GM18505 (cell line): ENCODE results near the gene OR8K5.
"Not testable (repeated sequence)": the region's sequence is repeated elsewhere in the genome, so short reads cannot be mapped to it uniquely, and the experiment has no call there.

Experiments used
- ATAC-seq: cut with Tn5 transposase; IDR thresholded peaks from one replicate; pipeline ENCODE4 v1.9.1; 2021; ENCODE audit not compliant: unreplicated experiment
- POLR2A ChIP-seq: IDR thresholded peaks from 4 replicates; pipeline ENCODE4 v1.6.1; 2011; ENCODE audit warnings: borderline replicate concordance; ENCODE audit not compliant: insufficient read depth, insufficient read length; ENCODE audit errors: extremely low read depth

OR8K5 gene, protein sequence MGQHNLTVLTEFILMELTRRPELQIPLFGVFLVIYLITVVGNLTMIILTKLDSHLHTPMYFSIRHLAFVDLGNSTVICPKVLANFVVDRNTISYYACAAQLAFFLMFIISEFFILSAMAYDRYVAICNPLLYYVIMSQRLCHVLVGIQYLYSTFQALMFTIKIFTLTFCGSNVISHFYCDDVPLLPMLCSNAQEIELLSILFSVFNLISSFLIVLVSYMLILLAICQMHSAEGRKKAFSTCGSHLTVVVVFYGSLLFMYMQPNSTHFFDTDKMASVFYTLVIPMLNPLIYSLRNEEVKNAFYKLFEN

DNA sequence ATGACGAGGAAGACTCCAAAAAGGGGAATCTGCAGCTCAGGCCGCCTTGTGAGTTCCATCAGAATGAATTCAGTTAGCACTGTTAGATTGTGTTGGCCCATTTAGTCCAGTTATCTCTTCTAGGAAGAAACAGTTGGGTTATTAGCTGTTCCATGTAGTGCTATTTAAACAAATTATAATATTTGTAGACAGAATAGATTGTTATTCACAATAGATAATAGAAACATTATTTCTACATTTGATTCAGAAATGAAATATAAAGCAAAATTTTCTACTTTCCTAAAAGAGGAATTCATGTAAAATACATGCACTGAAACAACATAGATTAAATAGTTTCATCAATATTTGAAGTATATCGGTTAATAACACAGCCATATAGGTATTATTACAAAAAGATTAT, at the start of gene OR8K5:
Gene OR8K5 (minus strand): TSS at position 101 of the 400 bp plus-strand sequence. CDS start 0 bp downstream, at position 101.
- ATAC-seq, result no peak
- no peak for TF ChIP-seq POLR2A

DNA sequence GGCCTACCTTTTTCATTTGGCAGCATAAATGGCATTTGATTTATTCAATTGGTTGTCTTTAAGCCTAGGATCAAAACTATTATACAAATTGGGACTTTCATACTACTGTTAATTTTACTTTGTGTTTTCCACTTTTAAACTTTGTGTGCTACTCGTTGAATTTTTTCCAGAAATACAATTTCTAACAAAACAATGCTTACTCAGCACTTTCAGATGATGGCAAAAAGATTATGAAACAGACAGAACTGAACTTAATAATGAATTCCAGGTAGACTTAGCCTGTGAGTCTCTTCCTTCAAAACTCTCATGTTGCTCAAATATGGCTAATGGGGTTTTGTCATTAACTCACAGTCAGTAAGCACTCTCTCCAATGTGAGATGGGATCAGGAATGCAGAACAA, 47.7 kb upstream of the OR8K5 start:
- no peak for ATAC-seq
- no peak for TF ChIP-seq POLR2A

DNA sequence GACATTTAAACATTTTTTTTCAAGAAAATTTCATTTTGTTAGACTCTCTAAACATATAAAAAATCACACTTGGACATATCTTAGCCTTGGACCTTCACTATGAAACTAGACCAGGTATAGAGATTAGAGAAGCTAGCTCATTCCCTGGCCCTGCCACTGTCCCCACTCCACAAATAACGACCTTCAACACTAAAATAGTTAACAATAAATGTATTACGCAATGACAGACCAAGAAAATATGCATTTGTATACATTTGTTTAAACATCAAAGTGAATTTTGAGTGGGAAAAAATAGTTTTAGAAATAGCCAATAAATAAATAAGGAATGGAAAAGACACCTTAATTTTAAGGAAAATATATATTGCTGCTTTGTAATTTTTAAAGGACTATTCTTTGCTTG, 37.2 kb upstream of the OR8K5 start:
- TF ChIP-seq POLR2A, result no peak
- no peak for ATAC-seq

DNA sequence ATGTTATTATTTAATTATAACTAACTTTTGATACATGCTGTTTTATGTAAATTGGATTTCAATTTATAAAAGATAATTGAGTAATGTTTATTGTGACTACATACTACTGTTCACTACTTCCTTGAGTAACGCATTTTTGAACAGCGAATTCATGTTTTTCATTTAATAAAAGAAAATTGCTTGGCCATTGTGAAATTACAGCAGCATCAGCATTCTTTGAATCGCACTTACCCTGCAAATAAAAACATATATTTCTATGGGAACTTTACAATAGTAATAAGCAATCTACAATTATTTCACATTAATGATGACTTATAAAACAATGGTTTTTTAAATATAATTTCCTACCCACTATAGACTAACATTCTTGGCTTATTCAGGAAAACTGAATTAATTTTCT, 36.6 kb upstream of the OR8K5 start:
- TF ChIP-seq POLR2A, result no peak
- no peak for ATAC-seq

DNA sequence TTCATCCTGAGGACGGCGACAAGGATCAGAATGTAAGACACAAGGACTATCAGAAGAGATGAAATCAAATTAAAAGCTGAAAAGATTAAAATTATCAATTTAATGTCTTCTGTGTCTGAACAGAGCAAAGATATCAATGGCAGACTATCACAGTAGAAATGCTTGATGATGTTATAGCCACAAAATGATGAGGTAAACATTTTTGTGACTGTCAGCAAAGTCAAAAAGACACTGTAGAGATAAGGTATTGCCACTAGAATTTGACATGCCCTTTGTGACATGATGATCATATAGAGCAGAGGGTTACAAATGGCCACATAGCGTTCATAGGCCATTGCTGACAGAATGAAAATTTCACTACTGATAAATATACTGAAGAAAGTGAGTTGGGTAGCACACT, 28.5 kb upstream of the OR8K5 start:
- no peak for ATAC-seq
- no peak for TF ChIP-seq POLR2A

DNA sequence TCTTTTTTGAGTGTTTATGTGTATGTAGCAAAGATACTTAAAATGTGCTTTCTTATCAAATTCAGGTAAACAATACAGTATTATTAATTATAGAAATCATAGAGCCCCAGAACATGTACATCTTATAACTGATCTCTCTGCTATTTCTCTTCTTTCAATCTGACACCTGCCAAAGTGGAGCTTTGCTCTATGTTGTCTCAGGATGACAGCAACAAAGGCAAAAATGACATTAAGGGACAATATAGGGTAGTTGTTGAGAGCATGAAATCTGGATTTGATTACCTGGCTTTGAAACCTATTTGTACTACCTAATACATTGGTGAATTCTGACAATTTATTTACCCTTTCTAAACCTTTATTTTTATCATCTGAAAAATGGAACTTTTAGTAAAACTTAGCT, 23.3 kb upstream of the OR8K5 start:
- ATAC-seq, result no peak
- no peak for TF ChIP-seq POLR2A

DNA sequence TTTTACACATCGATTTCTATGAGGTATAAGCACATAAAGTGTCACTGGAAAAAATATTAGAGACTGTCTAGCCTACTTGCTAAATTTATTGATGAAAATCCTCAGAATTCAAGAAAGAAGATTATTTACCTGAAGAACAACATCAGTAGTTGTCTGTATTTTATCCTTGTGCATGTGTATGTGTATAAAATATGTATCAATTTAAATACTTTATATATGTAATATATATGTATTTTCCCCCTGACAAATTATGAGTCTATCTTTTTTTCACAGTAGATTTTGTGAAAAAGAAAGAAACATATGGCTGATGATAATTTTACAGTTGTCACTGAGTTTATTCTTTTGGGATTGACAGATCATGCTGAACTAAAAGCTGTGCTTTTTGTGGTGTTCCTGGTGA, 16.2 kb upstream of the OR8K5 start, which contains the start of gene OR5J2:
Gene OR5J2 (plus strand): TSS at position 301 of the 400 bp plus-strand sequence. CDS start 0 bp downstream, at position 301.
- ATAC-seq, result no peak
- TF ChIP-seq POLR2A, result no peak

DNA sequence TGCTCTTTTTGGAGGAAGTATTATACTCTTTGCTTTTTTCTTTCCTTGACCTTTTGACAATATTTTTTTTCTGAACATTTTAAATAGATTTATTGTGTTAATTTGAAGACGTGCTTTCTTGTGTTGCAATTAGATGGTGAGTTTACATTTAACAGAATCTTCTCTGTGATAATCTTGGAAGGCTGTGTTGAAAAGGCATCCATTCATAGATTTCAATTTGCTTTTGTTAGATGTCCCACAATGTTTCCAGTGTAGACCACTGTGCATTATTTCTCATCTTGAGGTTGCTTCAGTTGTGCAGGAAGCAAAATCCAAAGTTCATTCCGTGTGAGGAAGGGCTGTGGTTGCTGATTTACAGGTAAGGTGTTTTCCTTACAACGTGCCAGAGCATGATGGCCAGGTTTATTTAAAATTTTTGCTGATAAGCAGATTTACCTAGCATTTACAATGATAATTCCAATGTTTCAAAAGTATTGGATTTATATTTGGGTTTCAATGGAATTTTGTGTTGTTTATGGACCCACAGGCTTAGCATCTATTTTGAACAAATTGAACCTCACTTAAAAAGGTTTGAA, 12.2 kb upstream of the OR8K5 start:
- no peak for ATAC-seq
- no peak for TF ChIP-seq POLR2A

DNA sequence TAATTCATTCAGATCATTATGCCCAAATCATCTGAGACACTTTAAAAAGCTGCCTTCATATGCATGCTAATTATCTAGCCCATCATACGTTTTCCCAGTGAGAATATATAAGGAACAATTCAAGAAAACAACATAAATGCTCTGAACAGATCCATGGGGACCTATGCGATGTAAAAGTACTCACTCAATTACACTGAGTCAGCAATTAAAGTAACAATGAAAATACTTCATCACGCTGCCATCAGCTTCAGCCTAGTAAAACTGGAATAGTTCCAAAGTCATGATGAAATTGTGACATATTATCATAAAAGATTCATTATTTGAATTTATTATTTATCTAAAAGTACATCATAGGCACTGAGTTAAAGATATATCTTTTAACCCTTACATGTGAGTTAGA, 3.7 kb upstream of the OR8K5 start:
- ATAC-seq, result no peak
- TF ChIP-seq POLR2A, result no peak

DNA sequence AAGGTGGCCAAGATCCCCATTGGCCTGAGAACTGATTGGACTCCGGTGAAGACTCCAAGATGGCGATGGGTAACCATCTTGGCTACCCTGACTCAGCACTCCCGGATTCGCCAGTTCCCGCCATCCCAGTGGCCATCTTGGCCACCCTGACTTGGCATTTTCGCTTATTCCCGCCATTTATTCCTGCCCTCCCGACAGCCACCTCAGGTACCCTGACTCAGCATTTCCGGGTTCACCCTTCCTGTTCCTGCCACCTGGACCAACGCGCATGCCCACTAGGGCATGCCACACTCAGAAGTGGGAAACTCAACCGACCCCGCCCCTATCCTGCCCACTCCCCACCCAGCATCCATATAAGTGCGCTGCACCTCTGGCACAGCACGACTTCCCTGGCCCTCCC, 7.8 kb downstream of the OR8K5 start:
- no peak for ATAC-seq
- no peak for TF ChIP-seq POLR2A

DNA sequence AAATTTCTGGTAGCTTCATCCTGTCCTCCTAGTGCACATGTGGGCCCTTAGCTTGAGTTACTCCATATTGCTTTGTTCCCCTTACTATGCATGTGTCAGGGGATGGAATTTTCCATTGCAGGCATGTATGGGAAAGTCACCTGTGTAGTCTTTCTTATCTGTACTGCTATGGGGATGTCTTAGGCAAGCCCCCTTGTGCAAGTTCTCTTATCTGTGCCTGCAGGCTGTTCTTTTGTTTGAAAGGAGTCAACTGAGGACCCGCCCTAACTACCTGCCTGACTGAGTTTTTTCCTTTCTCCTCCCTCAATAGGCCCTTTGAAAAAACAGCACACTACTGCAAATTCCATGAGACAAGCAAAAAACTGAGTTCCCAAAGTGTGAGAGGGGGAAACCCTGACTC, 8.7 kb downstream of the OR8K5 start:
- TF ChIP-seq POLR2A, result no peak
- no peak for ATAC-seq

DNA sequence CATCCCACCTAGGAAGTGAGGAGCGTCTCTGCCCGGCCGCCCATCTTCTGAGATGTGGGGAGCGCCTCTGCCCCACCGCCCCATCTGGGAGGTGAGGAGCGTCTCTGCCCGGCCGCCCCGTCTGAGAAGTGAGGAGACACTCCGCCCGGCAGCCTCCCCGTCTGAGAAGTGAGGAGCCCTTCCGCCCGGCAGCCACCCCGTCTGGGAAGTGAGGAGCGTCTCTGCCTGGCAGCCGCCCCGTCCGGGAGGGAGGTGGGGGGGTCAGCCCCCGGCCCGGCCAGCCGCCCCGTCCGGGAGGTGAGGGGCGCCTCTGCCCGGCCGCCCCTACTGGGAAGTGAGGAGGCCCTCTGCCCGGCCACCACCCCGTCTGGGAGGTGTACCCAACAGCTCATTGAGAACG, 16.4 kb downstream of the OR8K5 start:
- not testable (repeated sequence) for ATAC-seq

DNA sequence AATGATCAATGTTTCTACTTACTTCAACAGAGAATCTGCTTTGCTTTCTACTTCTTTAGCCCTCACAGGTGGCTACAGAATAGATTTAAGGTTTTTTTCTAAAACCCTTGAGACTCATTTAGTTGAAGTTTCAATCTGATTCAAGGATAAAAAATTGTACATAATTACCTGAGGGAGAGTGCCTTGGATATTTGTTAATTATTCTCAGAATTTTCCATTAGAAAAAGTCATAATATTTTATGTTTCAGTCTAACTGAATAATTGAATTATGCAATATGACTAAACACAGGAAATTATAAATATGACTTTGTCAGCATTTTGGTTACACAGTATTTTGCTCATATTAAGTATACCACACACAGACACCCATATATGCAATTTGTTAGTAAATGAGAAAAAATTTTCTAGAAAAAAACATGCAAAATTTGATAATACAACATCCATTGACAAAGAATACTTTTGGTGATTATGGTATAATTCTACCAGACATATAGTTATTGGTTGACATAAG, 19.9 kb downstream of the OR8K5 start, which contains the start of gene OR8J3:
Gene OR8J3 (minus strand): TSS at position 51 of the 511 bp plus-strand sequence. CDS start 2,483 bp downstream, outside the sequence.
- no peak for ATAC-seq
- no peak for TF ChIP-seq POLR2A

DNA sequence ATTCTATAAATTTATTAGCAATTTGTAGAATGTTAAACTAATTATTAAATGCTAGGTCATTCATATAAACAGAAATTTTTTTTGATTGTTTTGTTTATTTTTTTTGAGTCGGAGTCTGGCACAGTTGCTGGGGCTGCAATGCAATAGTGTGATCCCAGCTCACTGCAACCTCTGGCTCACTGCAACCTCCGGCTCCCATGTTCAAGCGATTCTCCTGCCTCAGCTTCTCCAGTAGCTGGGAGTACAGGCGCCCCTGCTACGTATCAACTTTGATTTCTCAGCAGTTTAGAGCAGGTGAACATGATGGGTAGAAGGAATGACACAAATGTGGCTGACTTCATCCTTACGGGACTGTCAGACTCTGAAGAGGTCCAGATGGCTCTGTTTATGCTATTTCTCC, 38.0 kb downstream of the OR8K5 start, which contains the start of gene OR8H3:
Gene OR8H3 (plus strand): TSS at position 301 of the 400 bp plus-strand sequence. CDS start 0 bp downstream, at position 301.
- no peak for TF ChIP-seq POLR2A
- ATAC-seq, result no peak
